ENCODE measurements around the gene LRRC55. TPM values are rescaled to one million over a fixed set of nuclear protein-coding genes. Genes with fewer than 3 reads are reported as not detected.

The LRRC55 gene
- total and polyA plus RNA-seq, 3 donors from 2014 or later = 0.08 to 0.76 (median 0.19) TPM

DNA sequence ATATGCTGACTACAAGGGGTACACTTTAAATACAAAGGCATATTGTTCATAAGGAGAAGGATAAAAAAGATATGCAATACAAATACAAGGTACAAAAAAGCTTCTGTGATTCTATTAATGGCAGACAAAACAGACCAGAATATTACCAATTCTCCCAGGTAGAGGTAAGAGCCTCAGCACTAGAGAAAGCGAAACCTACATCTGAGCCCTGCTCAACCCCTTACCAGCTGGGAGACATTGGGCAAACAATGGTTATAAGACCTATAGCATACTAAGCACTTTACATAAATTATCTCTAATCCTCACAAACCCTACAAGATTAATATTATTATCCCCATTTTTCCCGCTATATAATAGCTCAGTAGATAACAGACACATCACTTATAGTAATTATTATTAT is 41.2 kb upstream of the LRRC55 start:
- intact Hi-C loops (cut with DNase I; ENCODE audit: low total_unique reads) = no loop called here
- Histone ChIP-seq H3K27me3 (no peaks in the 10 kb centered on the region), H3K27ac (no peak overlapping the region), H3K9me3 (no peaks in the 10 kb centered on the region), H3K36me3 (ENCODE audit: low read depth, missing control alignments) (no peaks in the 10 kb centered on the region), H3K4me3 (no peak overlapping the region), H3K4me1 (no peaks in the 10 kb centered on the region)
- WGBS, 2 donors = 47 to 48% methylated on average over 2 of the region's 2 CpGs
- TF ChIP-seq, protein P1, sequence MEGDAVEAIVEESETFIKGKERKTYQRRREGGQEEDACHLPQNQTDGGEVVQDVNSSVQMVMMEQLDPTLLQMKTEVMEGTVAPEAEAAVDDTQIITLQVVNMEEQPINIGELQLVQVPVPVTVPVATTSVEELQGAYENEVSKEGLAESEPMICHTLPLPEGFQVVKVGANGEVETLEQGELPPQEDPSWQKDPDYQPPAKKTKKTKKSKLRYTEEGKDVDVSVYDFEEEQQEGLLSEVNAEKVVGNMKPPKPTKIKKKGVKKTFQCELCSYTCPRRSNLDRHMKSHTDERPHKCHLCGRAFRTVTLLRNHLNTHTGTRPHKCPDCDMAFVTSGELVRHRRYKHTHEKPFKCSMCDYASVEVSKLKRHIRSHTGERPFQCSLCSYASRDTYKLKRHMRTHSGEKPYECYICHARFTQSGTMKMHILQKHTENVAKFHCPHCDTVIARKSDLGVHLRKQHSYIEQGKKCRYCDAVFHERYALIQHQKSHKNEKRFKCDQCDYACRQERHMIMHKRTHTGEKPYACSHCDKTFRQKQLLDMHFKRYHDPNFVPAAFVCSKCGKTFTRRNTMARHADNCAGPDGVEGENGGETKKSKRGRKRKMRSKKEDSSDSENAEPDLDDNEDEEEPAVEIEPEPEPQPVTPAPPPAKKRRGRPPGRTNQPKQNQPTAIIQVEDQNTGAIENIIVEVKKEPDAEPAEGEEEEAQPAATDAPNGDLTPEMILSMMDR (IDR thresholded peaks at IDR 0.05) = no peak
- TF ChIP-seq POLR2A (IDR thresholded peaks at IDR 0.05) = no peak
- no peak for DNase-seq

- 80 to 92% methylated on average over 4 of the region's 4 CpGs for WGBS, 2 donors
- TF ChIP-seq, protein P1 (IDR thresholded peaks at IDR 0.05) = no peak
- no peak for TF ChIP-seq POLR2A (IDR thresholded peaks at IDR 0.05)
- intact Hi-C loops (cut with DNase I; ENCODE audit: low total_unique reads) = no loop called here
- no peaks in the 10 kb centered on the region for H3K27me3 ChIP-seq
- no peak overlapping the region for H3K4me3 ChIP-seq
- no peaks in the 10 kb centered on the region for H3K4me1 ChIP-seq
- no peaks in the 10 kb centered on the region for H3K36me3 ChIP-seq (ENCODE audit: low read depth, missing control alignments)
- no peaks in the 10 kb centered on the region for H3K9me3 ChIP-seq
- DNase-seq = no peak
- no peak overlapping the region for H3K27ac ChIP-seq
Measured at GRCh38 chr11:57143459-57143858, 38.3 kb upstream of the LRRC55 start.

DNA sequence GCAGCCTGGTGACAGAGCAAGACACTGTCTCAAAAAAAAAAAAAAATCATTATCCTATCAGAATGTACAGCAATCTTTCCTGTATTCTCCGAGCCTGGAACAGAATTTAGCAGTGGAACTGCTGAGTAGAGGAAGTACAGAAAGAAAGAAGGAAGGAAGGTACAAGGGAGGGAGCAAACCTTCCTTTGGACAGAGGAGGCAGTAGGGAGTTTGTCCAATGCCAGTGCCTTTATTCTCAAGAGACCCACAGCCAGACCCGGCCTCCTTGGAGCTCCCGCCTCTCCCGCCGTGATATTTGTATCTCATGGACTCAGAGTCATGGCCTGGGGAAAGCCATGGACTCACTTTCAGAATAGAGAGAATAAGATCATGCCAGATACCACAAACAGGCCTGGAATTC is 37.7 kb upstream of the LRRC55 start:
- no peak for DNase-seq
- Histone ChIP-seq H3K9me3 (no peaks in the 10 kb centered on the region), H3K27me3 (no peaks in the 10 kb centered on the region), H3K36me3 (ENCODE audit: low read depth, missing control alignments) (no peaks in the 10 kb centered on the region), H3K27ac (no peak overlapping the region), H3K4me1 (no peaks in the 10 kb centered on the region), H3K4me3 (no peak overlapping the region)
- WGBS, 2 donors = 80 to 88% methylated on average over 5 of the region's 5 CpGs
- TF ChIP-seq POLR2A (IDR thresholded peaks at IDR 0.05) = no peak
- TF ChIP-seq, protein P1 (IDR thresholded peaks at IDR 0.05) = no peak
- intact Hi-C loops (cut with DNase I; ENCODE audit: low total_unique reads) = no loop called here

DNA sequence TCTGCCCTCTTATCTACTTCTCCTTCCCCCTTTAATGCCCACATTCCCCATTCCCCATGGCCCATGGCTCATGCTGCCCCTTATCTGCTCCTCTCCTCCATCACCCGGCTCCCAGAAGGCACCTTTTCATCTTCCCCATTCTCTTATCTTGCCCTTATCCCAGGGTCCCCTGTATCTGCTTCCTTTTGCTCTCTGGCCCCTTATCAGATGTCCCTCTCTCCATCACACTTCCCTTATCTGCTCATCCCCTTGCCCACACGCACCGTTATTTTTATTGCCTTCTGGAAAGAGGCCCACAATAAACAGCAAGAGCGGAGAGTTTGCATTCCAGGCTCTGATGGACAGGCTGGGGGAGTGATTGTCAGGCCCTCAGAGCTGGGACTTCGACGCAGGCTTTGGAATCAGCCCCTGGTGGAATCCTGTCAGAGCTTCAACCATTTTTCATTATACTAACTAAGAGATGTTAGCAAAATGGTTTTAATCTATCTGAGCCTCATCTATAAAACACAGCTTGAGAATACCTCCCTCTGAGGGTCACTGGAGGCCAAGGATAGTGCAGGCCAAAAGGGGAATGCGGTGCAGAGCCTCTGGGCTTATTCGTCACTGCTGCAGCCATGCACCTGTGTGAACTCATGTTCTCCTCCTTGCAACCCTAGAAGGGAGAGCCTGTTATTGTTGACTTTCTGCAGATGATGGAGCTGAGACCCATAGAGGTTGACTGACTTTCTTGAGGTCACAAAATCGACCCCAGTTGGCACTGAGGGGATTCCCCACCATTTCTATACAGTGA is 37.0 kb upstream of the LRRC55 start:
- 40 to 56% methylated on average over 9 of the region's 9 CpGs for WGBS, 2 donors
- no peak for DNase-seq
- Histone ChIP-seq H3K9me3 (no peaks in the 10 kb centered on the region), H3K27ac (no peak overlapping the region), H3K4me3 (no peak overlapping the region), H3K4me1 (no peaks in the 10 kb centered on the region), H3K36me3 (ENCODE audit: low read depth, missing control alignments) (no peaks in the 10 kb centered on the region), H3K27me3 (no peaks in the 10 kb centered on the region)
- TF ChIP-seq, protein P1 (IDR thresholded peaks at IDR 0.05) = no peak
- no peak for TF ChIP-seq POLR2A (IDR thresholded peaks at IDR 0.05)
- intact Hi-C loops (cut with DNase I; ENCODE audit: low total_unique reads) = no loop called here

- Histone ChIP-seq H3K4me1 (no peaks in the 10 kb centered on the region), H3K9me3 (no peaks in the 10 kb centered on the region), H3K36me3 (ENCODE audit: low read depth, missing control alignments) (no peaks in the 10 kb centered on the region), H3K27me3 (no peaks in the 10 kb centered on the region), H3K4me3 (no peak overlapping the region), H3K27ac (no peak overlapping the region)
- TF ChIP-seq, protein P1 (IDR thresholded peaks at IDR 0.05) = no peak
- no peak for TF ChIP-seq POLR2A (IDR thresholded peaks at IDR 0.05)
- no peak for DNase-seq
- intact Hi-C loops (cut with DNase I; ENCODE audit: low total_unique reads) = no loop called here
- 81 to 92% methylated on average over 3 of the region's 3 CpGs for WGBS, 2 donors
Measured at GRCh38 chr11:57146301-57146700, 35.5 kb upstream of the LRRC55 start.
